ENCODE measurements around the gene KCNH1.

KCNH1 gene

GRCh38 chr1:210686841-210687240 is 447.1 kb downstream of the KCNH1 start:
- TF ChIP-seq CTCF (conservative IDR thresholded peaks at IDR 0.05), result no peak
- H3K27ac ChIP-seq, result no peak overlapping the region

GRCh38 chr1:210685295-210685650 is 448.7 kb downstream of the KCNH1 start:
- H3K27ac ChIP-seq, result no peak overlapping the region
- TF ChIP-seq CTCF (conservative IDR thresholded peaks at IDR 0.05), result no peak

- no peak for TF ChIP-seq CTCF (conservative IDR thresholded peaks at IDR 0.05)
- H3K27ac ChIP-seq, result no peak overlapping the region
Observed at GRCh38 chr1:210684466-210685294, 449.3 kb downstream of the KCNH1 start.

- H3K27ac ChIP-seq, result no peak overlapping the region
- no peak for TF ChIP-seq CTCF (conservative IDR thresholded peaks at IDR 0.05)
Observed at GRCh38 chr1:210683403-210684047, 450.4 kb downstream of the KCNH1 start.

- H3K27ac ChIP-seq, result no peak overlapping the region
- TF ChIP-seq CTCF (conservative IDR thresholded peaks at IDR 0.05), result no peak
Observed at GRCh38 chr1:210681158-210681557, 452.8 kb downstream of the KCNH1 start.

- H3K27ac ChIP-seq, result no peak overlapping the region
- no peak for TF ChIP-seq CTCF (conservative IDR thresholded peaks at IDR 0.05)
Observed at GRCh38 chr1:210678306-210678705, 455.6 kb downstream of the KCNH1 start.

GRCh38 chr1:210677533-210677932 is 456.4 kb downstream of the KCNH1 start:
- no peak overlapping the region for H3K27ac ChIP-seq
- TF ChIP-seq CTCF (conservative IDR thresholded peaks at IDR 0.05), result no peak

Measured in VCaP (cell line).